GM18519 (cell line): Measurements from ENCODE around the gene GUCY1A1.

ENCODE experiments used
- ATAC-seq: cut with Tn5 transposase; IDR thresholded peaks from one replicate; pipeline ENCODE4 v1.9.1; 2021; ENCODE audit warnings: mild to moderate bottlenecking, moderate library complexity; ENCODE audit not compliant: unreplicated experiment, low FRiP score

Gene GUCY1A1

GRCh38 chr4:155724731-155725130, 58.1 kb downstream of the GUCY1A1 start:
- no peak for ATAC-seq

GRCh38 chr4:155734065-155734464, 67.4 kb downstream of the GUCY1A1 start:
- ATAC-seq = no peak

- no peak for ATAC-seq
These were observed 68.3 kb downstream of the GUCY1A1 start for GRCh38 chr4:155734951-155735350.

GRCh38 chr4:155735496-155735895, 68.8 kb downstream of the GUCY1A1 start:
- ATAC-seq = no peak

GRCh38 chr4:155738548-155738947, 71.9 kb downstream of the GUCY1A1 start:
- no peak for ATAC-seq

GRCh38 chr4:155741546-155741945, 74.9 kb downstream of the GUCY1A1 start:
- no peak for ATAC-seq

- ATAC-seq = no peak
These were observed 75.8 kb downstream of the GUCY1A1 start for GRCh38 chr4:155742310-155743015.

- no peak for ATAC-seq
These were observed 79.3 kb downstream of the GUCY1A1 start for GRCh38 chr4:155745984-155746383.

GRCh38 chr4:155748039-155748438, 81.4 kb downstream of the GUCY1A1 start:
- no peak for ATAC-seq

GRCh38 chr4:155749041-155749440, 82.4 kb downstream of the GUCY1A1 start:
- no peak for ATAC-seq

- ATAC-seq = no peak
These were observed 84.9 kb downstream of the GUCY1A1 start for GRCh38 chr4:155751569-155751968.

GRCh38 chr4:155757745-155758265, 91.2 kb downstream of the GUCY1A1 start:
- ATAC-seq = no peak

GRCh38 chr4:155758481-155759371, 92.1 kb downstream of the GUCY1A1 start, which contains the start of gene GUCY1B1:
Gene GUCY1B1 (plus strand): TSS chr4:155759021. CDS start chr4:155759141, 120 bp downstream.
- ATAC-seq = peak; percentile 97

- ATAC-seq = no peak
These were observed 93.0 kb downstream of the GUCY1A1 start for GRCh38 chr4:155759372-155760252.

GRCh38 chr4:155761047-155761446, 94.4 kb downstream of the GUCY1A1 start:
- no peak for ATAC-seq

- no peak for ATAC-seq
These were observed 95.3 kb downstream of the GUCY1A1 start for GRCh38 chr4:155761916-155762315.

GRCh38 chr4:155762334-155762733, 95.7 kb downstream of the GUCY1A1 start:
- no peak for ATAC-seq

GRCh38 chr4:155763551-155763950, 96.9 kb downstream of the GUCY1A1 start:
- ATAC-seq = no peak

- no peak for ATAC-seq
These were observed 98.5 kb downstream of the GUCY1A1 start for GRCh38 chr4:155765149-155765548.

- no peak for ATAC-seq
These were observed 100.0 kb downstream of the GUCY1A1 start for GRCh38 chr4:155766622-155767021.
